ENCODE results near the gene KRTAP5-11. TPM values are rescaled to one million over a fixed set of nuclear protein-coding genes. Genes with fewer than 3 reads are reported as not detected.
"Not testable (repeated sequence)": the region's sequence is repeated elsewhere in the genome, so short reads cannot be mapped to it uniquely, and the experiment has no call there.

KRTAP5-11 gene
- total and polyA plus RNA-seq, 2 of the 8 experiments (the other 6 are each of a cell fraction or from before 2014, with no cell fraction given), result not detected

GRCh38 chr11:71628943-71629342 is 46.3 kb upstream of the KRTAP5-11 start:
- H2BK5ac ChIP-seq (ENCODE audit: low read depth, low read length); H3K56ac ChIP-seq (replicated peaks; ENCODE audit: insufficient read length, low read depth, low read length); DNase-seq (ENCODE audit: low read depth in 1 of 2, low spot score in 2 of 2); H4K8ac ChIP-seq (ENCODE audit: extremely low read depth, insufficient read depth, low read length); H4K91ac ChIP-seq (replicated peaks; ENCODE audit: insufficient read length, low read length); H2AFZ ChIP-seq (ENCODE audit: low read length); H3K4me3 ChIP-seq (ENCODE audit: extremely low read depth in 1 of 4, insufficient read depth in 2 of 4, low read depth in 3 of 4, low read length in 4 of 4); CTCF ChIA-PET (ENCODE audit: partially characterized antibody); H3K27me3 ChIP-seq (replicated peaks in 1 of 4; ENCODE audit: control insufficient read depth in 3 of 4, extremely low read depth in 1 of 4, insufficient read depth in 3 of 4, low read length in 3 of 4); H3K36me3 ChIP-seq (ENCODE audit: control insufficient read depth in 2 of 4, insufficient read depth in 4 of 4, low read length in 3 of 4); H3K4ac ChIP-seq (replicated peaks; ENCODE audit: insufficient read length, low read depth, low read length); H2BK20ac ChIP-seq (ENCODE audit: low read length); H2BK12ac ChIP-seq (ENCODE audit: low read depth, low read length); H2BK15ac ChIP-seq (ENCODE audit: low read length); H2AK5ac ChIP-seq (ENCODE audit: low read depth, low read length); H3K18ac ChIP-seq (ENCODE audit: extremely low read depth, low read length); POLR2A ChIA-PET (ENCODE audit: partially characterized antibody); H4K20me1 ChIP-seq (replicated peaks in 1 of 2; ENCODE audit: control insufficient read depth in 1 of 2, insufficient read depth in 2 of 2, low read length in 2 of 2); H3K9me3 ChIP-seq (ENCODE audit: insufficient read depth in 2 of 2, low read depth in 1 of 2, low read length in 1 of 2); H2BK120ac ChIP-seq (replicated peaks; ENCODE audit: low read depth, low read length); H3K4me2 ChIP-seq (ENCODE audit: insufficient read depth in 1 of 2, low read depth in 2 of 2, low read length in 2 of 2); H3K79me1 ChIP-seq (ENCODE audit: low read depth, low read length); FAIRE-seq; H4K5ac ChIP-seq (ENCODE audit: insufficient read length, low read depth, low read length); H3K14ac ChIP-seq (ENCODE audit: insufficient read length); H3K27ac ChIP-seq (ENCODE audit: low read depth, low read length); H3K9ac ChIP-seq (replicated peaks in 1 of 4; ENCODE audit: extremely low read depth in 1 of 4, low read depth in 3 of 4, low read length in 3 of 4); H3K23ac ChIP-seq (ENCODE audit: insufficient read length); H3K79me2 ChIP-seq (ENCODE audit: control insufficient read depth in 1 of 2, insufficient read depth in 2 of 2, low read length in 2 of 2); H3K23me2 ChIP-seq (ENCODE audit: low read depth, low read length); H3K4me1 ChIP-seq (replicated peaks in 1 of 4; ENCODE audit: control insufficient read depth in 3 of 4, insufficient read depth in 4 of 4, low read length in 3 of 4): not testable (repeated sequence)
- WGBS, 2 experiments (ENCODE audit: extremely low coverage in 1 of 2, insufficient coverage in 1 of 2, insufficient read length in 1 of 2, insufficient replicate concordance in 2 of 2, low coverage in 1 of 2, low lambda C conversion rate in 2 of 2, missing lambda C conversion rate in 1 of 2), result 90% methylated on average over 16 of the region's 21 CpGs; no CpG with 5 or more reads in 1 of the 2 experiments

- H3K56ac ChIP-seq (replicated peaks; ENCODE audit: insufficient read length, low read depth, low read length); H3K27ac ChIP-seq (ENCODE audit: low read depth, low read length); H3K4me2 ChIP-seq (ENCODE audit: insufficient read depth in 1 of 2, low read depth in 2 of 2, low read length in 2 of 2); H2AFZ ChIP-seq (ENCODE audit: low read length); H3K27me3 ChIP-seq (replicated peaks in 1 of 4; ENCODE audit: control insufficient read depth in 3 of 4, extremely low read depth in 1 of 4, insufficient read depth in 3 of 4, low read length in 3 of 4); H3K23ac ChIP-seq (ENCODE audit: insufficient read length); H4K20me1 ChIP-seq (replicated peaks in 1 of 2; ENCODE audit: control insufficient read depth in 1 of 2, insufficient read depth in 2 of 2, low read length in 2 of 2); H3K9ac ChIP-seq (replicated peaks in 1 of 4; ENCODE audit: extremely low read depth in 1 of 4, low read depth in 3 of 4, low read length in 3 of 4); H4K91ac ChIP-seq (replicated peaks; ENCODE audit: insufficient read length, low read length); H3K14ac ChIP-seq (ENCODE audit: insufficient read length); H3K4me3 ChIP-seq (ENCODE audit: extremely low read depth in 1 of 4, insufficient read depth in 2 of 4, low read depth in 3 of 4, low read length in 4 of 4); H2BK20ac ChIP-seq (ENCODE audit: low read length); H4K8ac ChIP-seq (ENCODE audit: extremely low read depth, insufficient read depth, low read length); POLR2A ChIA-PET (ENCODE audit: partially characterized antibody); H3K9me3 ChIP-seq (ENCODE audit: insufficient read depth in 2 of 2, low read depth in 1 of 2, low read length in 1 of 2); H3K18ac ChIP-seq (ENCODE audit: extremely low read depth, low read length); H2BK120ac ChIP-seq (replicated peaks; ENCODE audit: low read depth, low read length); H2AK5ac ChIP-seq (ENCODE audit: low read depth, low read length); H3K23me2 ChIP-seq (ENCODE audit: low read depth, low read length); H2BK15ac ChIP-seq (ENCODE audit: low read length); CTCF ChIA-PET (ENCODE audit: partially characterized antibody); H2BK5ac ChIP-seq (ENCODE audit: low read depth, low read length); H2BK12ac ChIP-seq (ENCODE audit: low read depth, low read length); H3K4ac ChIP-seq (replicated peaks; ENCODE audit: insufficient read length, low read depth, low read length); H3K4me1 ChIP-seq (replicated peaks in 1 of 4; ENCODE audit: control insufficient read depth in 3 of 4, insufficient read depth in 4 of 4, low read length in 3 of 4); H3K36me3 ChIP-seq (ENCODE audit: control insufficient read depth in 2 of 4, insufficient read depth in 4 of 4, low read length in 3 of 4); H4K5ac ChIP-seq (ENCODE audit: insufficient read length, low read depth, low read length); H3K79me2 ChIP-seq (ENCODE audit: control insufficient read depth in 1 of 2, insufficient read depth in 2 of 2, low read length in 2 of 2); H3K79me1 ChIP-seq (ENCODE audit: low read depth, low read length); DNase-seq (ENCODE audit: low read depth in 1 of 2, low spot score in 2 of 2); FAIRE-seq: not testable (repeated sequence)
- 90% methylated on average over 11 of the region's 11 CpGs; no CpG with 5 or more reads in 1 of the 2 experiments for WGBS, 2 experiments (ENCODE audit: extremely low coverage in 1 of 2, insufficient coverage in 1 of 2, insufficient read length in 1 of 2, insufficient replicate concordance in 2 of 2, low coverage in 1 of 2, low lambda C conversion rate in 2 of 2, missing lambda C conversion rate in 1 of 2)
These were observed 40.6 kb upstream of the KRTAP5-11 start for GRCh38 chr11:71623226-71623625.

Data from H1 (cell line).